NB4 (cell line): ENCODE data around the gene IPO13.

ENCODE experiments used
- DNase-seq: peaks from one replicate; pipeline ENCODE4 v3.0.0; 2010; ENCODE audit warnings: low read depth
- H3K4me3 ChIP-seq: one replicate; pipeline ENCODE4 v1.5.1; 2011; ENCODE audit warnings: mild to moderate bottlenecking, low read depth, low read length, moderate library complexity
- MYC ChIP-seq: IDR thresholded peaks from 2 replicates; pipeline ENCODE4 v1.6.1; 2011; ENCODE audit warnings: low read depth, low read length
- POLR2A ChIP-seq: IDR thresholded peaks from 2 replicates; pipeline ENCODE4 v1.6.1; 2011; ENCODE audit warnings: mild to moderate bottlenecking; ENCODE audit not compliant: insufficient read length; ENCODE audit errors: extremely low read depth
- TF ChIP-seq, protein P1 (sequence below): IDR thresholded peaks from 2 replicates; pipeline ENCODE4 v1.6.1; 2011; ENCODE audit warnings: low read depth, low read length
- TF ChIP-seq, protein P2 (sequence below): IDR thresholded peaks from one replicate; pipeline ENCODE4 v1.5.1; 2012; ENCODE audit warnings: low read depth, low read length

IPO13 gene

DNA sequence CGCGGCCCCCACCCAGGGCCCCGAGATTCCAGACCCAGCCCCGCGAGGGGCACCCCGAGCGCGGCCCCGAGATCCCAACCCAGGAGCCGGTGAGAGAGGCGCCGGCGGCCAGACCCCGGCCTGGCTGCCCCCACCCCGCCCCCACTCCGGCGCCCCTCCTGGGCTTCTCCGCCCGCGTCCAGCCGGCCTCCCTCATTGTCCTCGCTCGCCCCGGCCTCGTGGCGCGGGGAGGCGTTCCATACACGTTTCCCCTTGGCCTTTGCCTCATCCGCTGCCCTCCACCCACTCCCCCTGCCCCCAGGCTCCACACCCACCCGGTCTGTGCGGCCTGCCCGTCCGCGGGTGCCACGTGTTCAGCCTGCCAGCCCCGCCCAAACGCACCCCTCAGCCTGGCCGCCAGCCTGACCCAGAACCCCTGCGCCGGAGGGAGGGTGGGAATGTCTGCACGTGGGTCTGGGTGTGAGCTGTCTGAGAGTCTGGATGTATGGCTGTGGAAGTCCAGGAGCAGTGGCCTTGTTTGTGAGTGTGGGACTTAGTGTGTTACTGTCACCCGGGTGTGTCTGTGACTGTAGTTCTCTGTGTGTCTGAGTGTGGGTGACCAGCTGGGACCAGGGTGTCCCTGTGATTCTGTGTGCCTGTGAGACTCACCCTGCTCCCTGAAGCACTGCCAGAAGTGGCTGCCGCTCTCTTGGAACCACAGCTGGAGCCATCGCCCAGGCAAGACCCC lies 32.9 kb downstream of the IPO13 start:
- peak; percentile 69 for DNase-seq
- no peak for TF ChIP-seq POLR2A
- peak; percentile 80 for TF ChIP-seq MYC
- TF ChIP-seq, protein P1, sequence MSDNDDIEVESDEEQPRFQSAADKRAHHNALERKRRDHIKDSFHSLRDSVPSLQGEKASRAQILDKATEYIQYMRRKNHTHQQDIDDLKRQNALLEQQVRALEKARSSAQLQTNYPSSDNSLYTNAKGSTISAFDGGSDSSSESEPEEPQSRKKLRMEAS: peak; percentile 94
- peak overlapping the region; percentile 67 for H3K4me3 ChIP-seq

DNA sequence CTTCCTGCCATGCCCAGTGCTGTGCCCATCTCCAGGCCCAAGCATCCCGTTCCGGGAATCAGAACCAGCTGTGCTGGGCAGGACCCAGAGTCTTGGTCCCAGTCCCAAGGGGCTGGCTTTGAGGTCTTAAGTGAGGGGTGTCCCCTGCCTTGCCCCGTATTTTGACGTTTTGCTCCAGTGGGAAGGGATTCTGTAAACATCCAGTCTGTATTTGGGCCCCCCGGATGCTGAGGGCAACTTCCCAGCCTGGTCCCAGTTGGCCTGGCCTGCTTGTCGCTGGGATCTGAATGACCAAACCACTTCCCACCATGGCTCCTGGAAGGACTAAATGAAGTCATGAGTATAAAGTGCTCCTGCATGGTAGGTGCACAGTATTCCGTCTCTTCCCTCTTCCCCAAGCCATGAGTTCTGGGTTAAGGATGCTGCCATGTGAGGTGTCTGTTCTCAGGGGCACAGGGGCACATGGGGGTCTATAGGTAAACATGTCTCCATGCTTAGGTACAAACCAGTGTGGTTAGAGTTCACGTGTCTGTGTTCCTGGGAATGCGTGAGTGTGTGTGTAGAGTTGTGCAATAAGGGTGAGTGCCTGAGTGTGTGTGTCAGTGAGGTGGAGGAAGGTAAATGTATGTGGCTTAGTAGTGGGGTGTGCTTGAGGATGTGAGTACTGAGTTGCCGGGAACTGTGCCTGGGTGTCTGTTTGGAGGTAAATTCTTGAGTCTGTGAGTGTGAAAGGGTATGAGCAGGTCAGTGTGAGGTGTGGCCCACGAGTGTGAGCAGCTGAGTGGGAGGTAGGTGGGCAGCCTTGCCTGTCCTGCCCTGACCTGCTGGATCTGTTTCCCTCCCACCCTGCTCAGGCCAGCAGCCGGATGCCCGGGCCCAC lies 33.7 kb downstream of the IPO13 start:
- DNase-seq: peak; percentile 25
- TF ChIP-seq POLR2A: no peak
- TF ChIP-seq, protein P1: no peak
- TF ChIP-seq, protein P2, sequence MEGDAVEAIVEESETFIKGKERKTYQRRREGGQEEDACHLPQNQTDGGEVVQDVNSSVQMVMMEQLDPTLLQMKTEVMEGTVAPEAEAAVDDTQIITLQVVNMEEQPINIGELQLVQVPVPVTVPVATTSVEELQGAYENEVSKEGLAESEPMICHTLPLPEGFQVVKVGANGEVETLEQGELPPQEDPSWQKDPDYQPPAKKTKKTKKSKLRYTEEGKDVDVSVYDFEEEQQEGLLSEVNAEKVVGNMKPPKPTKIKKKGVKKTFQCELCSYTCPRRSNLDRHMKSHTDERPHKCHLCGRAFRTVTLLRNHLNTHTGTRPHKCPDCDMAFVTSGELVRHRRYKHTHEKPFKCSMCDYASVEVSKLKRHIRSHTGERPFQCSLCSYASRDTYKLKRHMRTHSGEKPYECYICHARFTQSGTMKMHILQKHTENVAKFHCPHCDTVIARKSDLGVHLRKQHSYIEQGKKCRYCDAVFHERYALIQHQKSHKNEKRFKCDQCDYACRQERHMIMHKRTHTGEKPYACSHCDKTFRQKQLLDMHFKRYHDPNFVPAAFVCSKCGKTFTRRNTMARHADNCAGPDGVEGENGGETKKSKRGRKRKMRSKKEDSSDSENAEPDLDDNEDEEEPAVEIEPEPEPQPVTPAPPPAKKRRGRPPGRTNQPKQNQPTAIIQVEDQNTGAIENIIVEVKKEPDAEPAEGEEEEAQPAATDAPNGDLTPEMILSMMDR: no peak
- no peak for TF ChIP-seq MYC
- H3K4me3 ChIP-seq: peak overlapping the region; percentile 67

DNA sequence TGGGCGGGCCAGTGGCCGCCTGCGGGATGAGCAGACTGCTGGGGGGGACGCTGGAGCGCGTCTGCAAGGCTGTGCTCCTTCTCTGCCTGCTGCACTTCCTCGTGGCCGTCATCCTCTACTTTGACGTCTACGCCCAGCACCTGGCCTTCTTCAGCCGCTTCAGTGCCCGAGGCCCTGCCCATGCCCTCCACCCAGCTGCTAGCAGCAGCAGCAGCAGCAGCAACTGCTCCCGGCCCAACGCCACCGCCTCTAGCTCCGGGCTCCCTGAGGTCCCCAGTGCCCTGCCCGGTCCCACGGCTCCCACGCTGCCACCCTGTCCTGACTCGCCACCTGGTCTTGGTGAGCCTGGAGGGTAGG lies 34.4 kb downstream of the IPO13 start:
- no peak overlapping the region for H3K4me3 ChIP-seq
- TF ChIP-seq MYC: no peak
- TF ChIP-seq, protein P1: no peak
- TF ChIP-seq POLR2A: no peak
- TF ChIP-seq, protein P2: no peak
- no peak for DNase-seq

DNA sequence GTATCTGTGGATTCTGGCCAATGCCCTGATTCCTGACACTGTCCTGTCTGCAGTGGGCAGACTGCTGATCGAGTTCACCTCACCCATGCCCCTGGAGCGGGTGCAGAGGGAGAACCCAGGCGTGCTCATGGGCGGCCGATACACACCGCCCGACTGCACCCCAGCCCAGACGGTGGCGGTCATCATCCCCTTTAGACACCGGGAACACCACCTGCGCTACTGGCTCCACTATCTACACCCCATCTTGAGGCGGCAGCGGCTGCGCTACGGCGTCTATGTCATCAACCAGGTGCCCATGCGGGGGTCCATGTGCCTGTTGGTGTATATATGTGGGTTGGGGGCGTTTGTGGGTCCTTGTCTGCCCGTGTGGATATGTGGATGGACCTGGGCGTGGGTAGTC lies 34.9 kb downstream of the IPO13 start:
- TF ChIP-seq MYC: no peak
- no peak for TF ChIP-seq POLR2A
- TF ChIP-seq, protein P1: no peak
- TF ChIP-seq, protein P2: no peak
- H3K4me3 ChIP-seq: no peak overlapping the region
- no peak for DNase-seq

DNA sequence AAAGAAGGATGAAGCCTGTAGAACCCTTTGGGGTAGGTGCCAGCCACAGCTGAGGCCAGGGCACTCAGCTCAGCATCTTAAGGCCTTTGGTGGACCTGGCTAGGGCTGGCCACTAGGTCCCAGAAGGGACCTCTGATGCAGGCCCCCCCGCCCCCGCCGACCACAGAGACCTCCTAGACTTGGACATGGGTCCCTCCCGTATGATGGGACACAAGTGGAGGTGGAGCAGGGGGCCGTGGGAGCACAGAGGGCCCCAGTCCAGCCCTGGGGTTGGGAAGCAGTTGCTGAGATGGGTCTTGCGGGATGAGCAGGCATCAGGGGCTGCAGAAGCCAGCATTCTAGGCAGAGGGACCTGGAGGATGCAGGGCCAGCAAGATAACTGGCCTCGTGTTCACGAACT lies 35.5 kb downstream of the IPO13 start:
- no peak for TF ChIP-seq POLR2A
- no peak for TF ChIP-seq MYC
- TF ChIP-seq, protein P2: no peak
- TF ChIP-seq, protein P1: no peak
- no peak for DNase-seq
- no peak overlapping the region for H3K4me3 ChIP-seq

DNA sequence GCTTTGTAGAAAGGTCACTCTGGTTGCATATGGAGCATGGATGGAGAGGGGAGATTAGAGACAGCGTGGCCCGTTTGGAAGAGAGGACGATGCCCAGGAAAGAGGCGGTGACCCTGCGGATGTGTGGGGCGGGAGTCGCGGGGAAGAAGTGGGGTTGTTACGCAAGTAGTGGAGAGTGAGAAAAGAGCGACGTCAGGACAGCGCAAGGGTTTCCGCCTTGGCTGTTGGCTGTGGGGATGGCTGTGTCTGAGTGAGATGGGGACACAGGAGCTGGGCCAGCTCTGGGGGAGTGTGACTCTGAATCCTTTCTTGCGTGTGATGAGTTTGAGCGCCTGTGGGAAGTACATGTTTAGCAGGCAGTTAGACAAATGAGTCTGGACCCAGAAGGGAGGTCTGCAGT lies 36.1 kb downstream of the IPO13 start:
- DNase-seq: peak; percentile 21
- no peak for TF ChIP-seq POLR2A
- TF ChIP-seq, protein P1: no peak
- TF ChIP-seq, protein P2: no peak
- no peak for TF ChIP-seq MYC
- no peak overlapping the region for H3K4me3 ChIP-seq
